OCI-LY1 (cell line): ENCODE data around the gene FAM168A.

ENCODE experiments used
- CTCF ChIP-seq: fragments of 200-600 bp; sonication (generic), shearing (Covaris generic); IDR thresholded peaks from 2 replicates; pipeline ENCODE4 v1.5.1; 2017; ENCODE audit warnings: mild to moderate bottlenecking, antibody characterized with exemption, low read length, moderate library complexity, mixed read lengths
- EZH2 ChIP-seq: fragments of 200-600 bp; sonication (generic), shearing (Covaris generic); IDR thresholded peaks from 2 replicates; pipeline ENCODE4 v1.8.0; 2017; ENCODE audit warnings: borderline replicate concordance, mixed run types, mild to moderate bottlenecking, antibody characterized with exemption, low read length, moderate library complexity, mixed read lengths

- TF ChIP-seq EZH2: no peak
- no peak for TF ChIP-seq CTCF
Observed at GRCh38 chr11:73412308-73412707, 185.6 kb downstream of the FAM168A start.
